ENCODE data around the gene TTC7B.
A peak's percentile ranks its signal among the peaks of the same experiment; 100 is the strongest.
"Not testable (repeated sequence)": the region's sequence is repeated elsewhere in the genome, so short reads cannot be mapped to it uniquely, and the experiment has no call there.

Gene TTC7B

DNA sequence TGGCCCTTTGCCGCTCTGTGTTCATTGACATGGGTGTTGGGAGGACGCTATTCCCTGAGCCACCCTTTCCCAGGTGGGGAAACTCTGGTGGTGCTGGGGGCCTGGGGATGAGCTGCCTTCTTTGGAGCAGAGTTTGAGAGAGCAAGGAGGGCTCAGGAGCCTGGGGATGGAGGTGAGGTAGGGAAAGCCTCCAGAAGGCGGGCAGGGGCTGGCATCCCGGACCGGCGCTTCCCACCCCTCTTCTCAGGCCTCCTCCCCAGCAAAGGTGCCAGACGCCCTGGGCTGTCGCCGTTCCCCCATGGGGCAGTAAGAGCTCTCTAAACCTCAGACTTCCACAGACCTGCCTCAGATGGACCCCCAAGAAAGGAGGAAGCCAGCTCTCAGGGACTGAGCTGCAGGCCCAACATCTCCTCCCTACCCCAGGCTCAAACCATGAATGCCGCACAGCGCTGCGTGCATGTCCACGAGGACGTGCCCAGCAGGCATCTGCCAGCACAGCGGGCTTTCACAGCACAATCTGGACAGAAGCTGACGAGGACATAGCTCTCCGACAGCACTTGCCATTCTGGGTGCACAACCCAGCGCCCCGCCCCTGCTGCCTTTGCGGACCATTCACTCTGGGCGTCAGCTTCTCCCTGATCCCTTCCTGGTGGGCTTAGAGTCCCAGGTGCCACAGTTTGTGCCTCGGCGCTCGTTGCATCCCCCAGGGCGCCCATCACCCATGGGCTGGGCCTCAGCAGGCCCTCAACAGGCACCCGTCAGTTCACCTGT is 14.9 kb upstream of the TTC7B start:
- no peak for DNase-seq (ENCODE audit: low spot score)

DNA sequence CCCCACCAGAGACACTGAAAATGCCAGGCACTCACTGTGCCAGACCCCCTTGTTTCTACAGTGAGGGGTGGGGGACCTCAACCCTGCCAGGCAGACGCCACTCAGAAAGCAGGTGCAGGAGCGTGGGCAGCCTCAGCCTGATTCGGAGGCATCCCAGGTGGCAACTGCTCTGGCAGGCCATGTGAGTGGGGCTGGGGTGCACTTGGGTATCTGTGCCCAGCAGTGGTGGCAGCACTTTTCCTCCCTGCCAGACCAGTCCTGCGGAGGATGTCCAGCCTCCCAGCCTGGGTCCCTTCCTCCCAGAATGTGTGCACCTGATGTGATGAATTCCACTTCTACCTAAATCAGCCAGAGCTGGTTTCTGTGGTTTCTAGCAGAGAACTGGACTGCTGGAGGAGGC is 13.4 kb upstream of the TTC7B start:
- DNase-seq (ENCODE audit: low spot score), result no peak

DNA sequence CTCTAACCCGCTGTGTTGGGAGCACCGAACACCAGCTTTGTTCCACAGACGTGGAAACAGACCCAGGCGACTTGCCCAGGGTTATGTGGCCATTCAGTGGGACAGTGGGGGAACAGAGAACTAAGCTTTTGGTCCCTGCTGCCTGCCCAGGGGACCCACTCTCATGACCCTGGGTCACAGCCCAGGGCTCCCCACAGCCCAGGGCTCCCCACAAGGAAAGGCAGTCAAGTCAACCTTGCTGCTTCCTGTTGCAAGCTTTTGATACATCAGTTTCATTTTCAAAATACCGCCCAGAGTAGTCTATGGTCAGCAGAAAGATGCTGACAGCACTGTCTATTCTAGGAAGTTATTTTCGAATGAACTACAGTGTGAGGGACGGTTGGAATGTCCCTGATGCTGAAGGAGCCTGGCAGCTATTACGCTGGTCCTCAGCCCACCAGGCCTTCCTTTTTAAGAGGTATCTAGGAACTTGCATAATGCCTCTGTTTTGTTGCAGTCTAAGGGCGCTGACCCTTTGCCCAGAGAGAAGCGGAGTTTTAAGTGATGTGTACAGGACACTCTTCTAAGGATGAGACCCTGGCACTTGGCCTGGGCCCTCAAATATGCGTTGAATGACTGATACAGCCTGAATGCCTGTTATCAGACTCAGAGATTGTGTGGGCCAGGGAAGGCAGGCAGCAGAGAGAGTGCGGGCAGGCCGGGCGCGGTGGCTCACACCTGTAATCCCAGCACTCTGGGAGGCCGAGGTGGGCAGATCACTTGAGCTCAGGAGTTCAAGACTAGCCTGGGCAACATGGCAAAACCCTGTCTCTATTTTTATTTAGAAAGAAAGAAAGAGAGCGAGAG is 12.6 kb upstream of the TTC7B start:
- DNase-seq (ENCODE audit: low spot score), result no peak

DNA sequence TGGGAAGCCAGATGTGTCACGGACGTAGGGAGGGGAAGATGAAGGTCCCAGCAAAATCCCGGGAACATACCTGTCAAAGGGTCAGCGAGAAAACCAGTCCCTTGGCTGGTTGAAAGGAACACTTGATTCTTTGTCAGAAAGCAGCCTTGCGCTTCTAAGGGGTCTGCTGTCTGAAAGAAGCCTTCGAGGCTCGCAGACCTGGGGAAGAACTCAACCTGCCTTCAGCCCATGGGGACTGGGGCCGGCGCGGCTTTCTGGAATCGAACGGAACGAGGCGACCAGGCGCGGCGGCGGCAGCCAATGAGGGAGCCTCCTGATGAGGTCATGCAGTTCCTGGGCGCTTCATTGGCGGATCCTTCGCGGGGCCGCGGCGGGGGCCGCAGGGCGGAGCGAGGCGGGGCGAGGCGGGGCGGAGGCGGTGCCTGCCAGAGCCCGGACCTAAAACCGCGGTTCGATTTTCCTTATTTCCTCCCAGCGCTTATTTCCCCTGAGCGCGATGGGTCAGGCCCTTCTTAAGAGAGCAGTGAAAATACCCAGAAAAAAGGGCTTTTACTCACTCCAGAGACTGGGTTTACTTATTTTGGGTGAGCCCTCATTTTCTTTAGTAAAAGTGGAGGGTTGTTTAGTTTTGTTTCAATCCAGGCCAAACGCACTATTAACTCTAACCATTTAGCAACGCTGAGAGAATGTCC is 11.8 kb upstream of the TTC7B start:
- peak; percentile 81 for DNase-seq (ENCODE audit: low spot score)

DNA sequence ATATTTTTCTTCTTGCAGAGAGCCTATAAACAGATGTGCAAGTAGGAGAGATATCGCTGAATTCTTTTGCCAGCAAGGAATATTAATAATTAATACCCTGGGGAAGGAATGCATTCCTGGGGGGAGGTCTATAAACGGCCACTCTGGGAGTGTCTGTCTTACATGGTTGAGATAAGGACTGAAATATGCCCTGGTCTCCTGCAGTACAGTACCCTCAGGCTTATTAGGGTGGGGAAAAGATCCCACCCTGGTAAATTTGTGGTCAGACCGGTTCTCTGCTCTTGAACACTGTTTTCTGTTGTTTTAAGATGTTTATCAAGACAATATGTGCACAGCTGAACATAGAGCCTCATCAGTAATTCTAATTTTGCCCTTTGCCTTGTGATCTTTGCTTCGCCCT is 7.3 kb upstream of the TTC7B start:
- not testable (repeated sequence) for DNase-seq (ENCODE audit: low spot score)

DNA sequence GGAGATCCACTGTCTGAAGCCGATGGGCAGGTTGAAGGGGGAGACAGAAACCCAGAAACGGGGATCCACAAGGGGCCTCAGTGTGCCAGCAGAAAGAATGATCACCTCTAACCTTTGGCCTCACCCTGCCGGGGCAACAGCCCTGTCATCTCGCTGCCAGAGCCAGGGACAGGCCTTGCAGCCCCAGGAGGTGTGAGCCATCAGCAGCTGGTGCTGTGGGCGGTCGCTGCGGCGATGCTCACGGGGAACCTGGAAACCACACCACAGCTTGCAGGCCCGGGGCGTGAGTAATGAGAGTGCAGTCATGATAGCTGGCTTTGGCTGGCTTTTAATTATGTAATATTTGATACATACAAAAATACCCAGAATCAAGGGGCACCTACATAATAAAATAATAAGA is 4.7 kb upstream of the TTC7B start:
- no peak for DNase-seq (ENCODE audit: low spot score)

- DNase-seq (ENCODE audit: low spot score), result no peak
Measured at GRCh38 chr14:90819734-90820393, 3.6 kb upstream of the TTC7B start.

GRCh38 chr14:90818715-90819114 is 2.5 kb upstream of the TTC7B start:
- no peak for DNase-seq (ENCODE audit: low spot score)

GRCh38 chr14:90816681-90817436 is 629 bp upstream of the TTC7B start:
- no peak for DNase-seq (ENCODE audit: low spot score)

- DNase-seq (ENCODE audit: low spot score), result no peak
Measured at GRCh38 chr14:90815572-90815821, 733 bp downstream of the TTC7B start.

GRCh38 chr14:90814806-90815571 is 1.2 kb downstream of the TTC7B start:
- no peak for DNase-seq (ENCODE audit: low spot score)

GRCh38 chr14:90813442-90813841 is 2.8 kb downstream of the TTC7B start:
- DNase-seq (ENCODE audit: low spot score), result no peak

GRCh38 chr14:90812109-90812508 is 4.1 kb downstream of the TTC7B start:
- DNase-seq (ENCODE audit: low spot score), result no peak

DNA sequence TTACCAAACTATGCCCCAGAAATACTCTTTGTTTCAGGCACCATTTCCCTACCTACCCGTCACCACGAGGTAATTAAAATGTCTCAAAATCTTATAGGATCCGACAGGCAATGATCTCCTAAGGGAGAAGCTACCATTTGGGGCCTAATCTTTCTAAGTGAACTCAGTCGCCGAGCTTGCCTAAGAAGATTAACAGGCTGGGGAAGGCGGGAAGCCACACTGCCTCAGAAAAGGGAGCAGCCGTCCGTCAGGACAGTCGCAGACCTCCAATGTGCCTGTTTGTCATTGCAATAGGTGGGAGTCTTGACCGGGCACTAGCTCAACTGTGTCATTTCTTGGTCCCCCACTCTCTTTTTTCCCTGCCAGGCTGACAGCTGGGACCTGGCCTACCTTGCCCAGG is 4.6 kb downstream of the TTC7B start:
- no peak for DNase-seq (ENCODE audit: low spot score)

DNA sequence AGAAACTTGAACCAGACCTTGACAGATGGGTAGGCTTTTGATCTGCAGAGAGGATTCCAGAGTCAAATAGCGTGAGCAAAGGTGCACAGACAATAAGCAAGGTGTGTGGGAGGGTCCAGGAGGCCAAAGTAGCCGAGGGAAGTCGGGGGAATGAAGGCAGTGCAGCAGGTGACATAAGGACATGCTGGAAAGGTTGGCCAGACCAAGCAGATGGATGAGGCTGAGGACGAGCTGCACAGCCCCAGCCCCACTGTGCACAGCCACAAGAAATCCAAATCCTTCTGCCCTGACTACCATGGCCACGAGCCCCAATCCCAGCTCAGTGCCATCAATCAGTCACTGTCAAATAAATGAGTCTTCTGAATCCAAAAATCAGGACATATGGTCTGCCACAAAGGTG is 5.4 kb downstream of the TTC7B start:
- DNase-seq (ENCODE audit: low spot score), result no peak

GRCh38 chr14:90809530-90810312 is 6.5 kb downstream of the TTC7B start:
- no peak for DNase-seq (ENCODE audit: low spot score)

DNA sequence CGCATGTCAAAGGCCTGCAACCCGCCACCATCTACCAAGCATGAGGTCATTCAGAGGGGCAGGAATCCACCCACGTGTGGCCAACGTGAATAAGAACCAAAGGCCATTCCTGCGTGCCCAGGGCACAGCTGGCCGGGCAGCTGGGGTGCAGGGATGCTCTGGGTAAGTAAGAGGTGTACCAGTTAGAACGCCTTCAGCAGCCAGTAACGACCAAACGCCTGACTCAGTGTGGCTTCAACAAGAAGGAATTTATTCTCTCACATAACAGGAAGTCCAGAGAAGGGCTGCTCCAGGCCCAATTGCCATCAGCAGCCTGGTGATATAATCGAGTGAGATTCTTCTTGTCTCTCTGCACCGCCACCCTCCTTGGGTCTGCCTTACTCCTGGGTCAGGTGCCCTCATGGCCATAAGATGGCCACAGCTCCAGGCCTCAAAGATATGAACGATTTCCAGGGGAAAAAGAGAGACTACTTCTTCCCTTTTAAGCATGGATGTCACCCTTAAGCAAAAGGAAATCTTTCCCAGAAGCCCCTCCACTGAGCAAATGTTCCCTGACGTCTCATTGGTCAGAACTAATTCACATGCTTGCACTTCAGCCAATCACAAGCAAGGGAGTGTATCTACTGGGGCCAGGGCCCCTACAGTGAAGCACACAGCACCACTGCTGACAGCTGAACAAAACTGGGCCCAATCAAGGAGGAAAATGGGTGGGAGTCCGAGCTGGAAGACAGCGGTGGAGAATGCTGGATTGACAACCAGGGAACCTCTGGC is 7.3 kb downstream of the TTC7B start:
- no peak for DNase-seq (ENCODE audit: low spot score)

- DNase-seq (ENCODE audit: low spot score), result no peak
Measured at GRCh38 chr14:90807060-90807459, 9.2 kb downstream of the TTC7B start.
